HG02610 (cell line): Measurements from ENCODE around the gene SYTL2.
"Not testable (repeated sequence)": the region's sequence is repeated elsewhere in the genome, so short reads cannot be mapped to it uniquely, and the experiment has no call there.

Experiments
- ATAC-seq: cut with Tn5 transposase; IDR thresholded peaks from one replicate; pipeline ENCODE4 v1.9.1; 2021; ENCODE audit warnings: mild to moderate bottlenecking, moderate library complexity; ENCODE audit not compliant: unreplicated experiment

Gene SYTL2

DNA sequence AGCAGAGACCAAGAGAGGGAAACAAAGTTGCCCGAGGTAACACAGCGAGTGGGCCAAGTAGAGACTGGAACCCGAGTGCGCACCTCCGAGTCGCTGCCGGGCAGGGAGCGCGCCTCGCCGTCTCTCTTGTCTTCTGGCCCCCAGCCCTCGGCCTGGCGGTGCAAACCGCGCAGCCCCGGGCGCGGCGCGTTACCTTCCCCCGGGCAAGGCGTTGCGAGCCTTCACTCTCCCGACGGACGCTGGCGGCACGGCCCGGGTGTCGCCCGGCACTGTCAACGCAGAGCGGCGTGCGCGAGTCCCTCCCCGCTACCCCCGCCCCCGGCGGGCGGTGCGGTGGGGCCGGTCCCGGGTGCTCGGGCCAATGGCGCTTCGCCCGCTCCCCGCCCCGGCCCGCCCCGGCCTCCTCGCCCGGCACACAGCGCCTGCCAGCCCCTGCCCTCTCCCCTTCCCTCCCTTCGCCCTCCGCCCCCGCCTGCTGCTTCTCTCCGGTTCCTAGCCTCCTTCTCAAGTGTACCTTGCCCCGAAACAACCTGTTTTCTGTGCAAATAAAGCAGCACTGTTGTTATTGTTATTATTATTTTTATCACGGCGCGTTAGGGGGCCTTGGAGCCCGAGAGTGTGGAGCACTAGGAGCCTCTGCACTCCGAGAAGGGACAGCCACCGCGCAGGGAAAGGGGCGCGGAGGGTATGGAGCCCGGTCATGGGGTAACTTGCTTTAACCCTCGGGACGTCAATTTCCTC is at the start of gene SYTL2:
Gene SYTL2 (minus strand): TSS at position 271 of the 741 bp plus-strand sequence. CDS start 53,416 bp downstream, outside the sequence.
- ATAC-seq, result peak; percentile 80

- not testable (repeated sequence) for ATAC-seq
Measured at GRCh38 chr11:85859541-85859940, 48.6 kb upstream of the SYTL2 start.

- no peak for ATAC-seq
Measured at GRCh38 chr11:85857098-85857497, 46.2 kb upstream of the SYTL2 start.

DNA sequence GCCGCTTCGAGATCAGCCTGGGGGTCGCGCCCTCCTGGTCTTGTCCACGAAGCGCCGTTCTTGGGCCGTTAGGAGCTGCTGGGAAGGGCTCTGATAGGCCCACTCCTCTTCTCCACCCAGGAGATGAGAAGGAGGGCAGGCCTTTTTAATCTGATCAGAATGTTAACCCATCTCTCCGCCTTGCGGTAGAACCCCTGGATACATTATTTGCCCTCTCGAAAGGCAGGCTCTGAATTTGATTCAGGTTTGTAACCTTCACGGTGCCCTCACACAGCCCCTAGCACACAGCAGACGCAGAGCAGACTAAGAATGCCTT is 44.4 kb upstream of the SYTL2 start, which contains the start of gene CCDC83:
Gene CCDC83 (plus strand): TSS at position 43 of the 316 bp plus-strand sequence. CDS start 9,741 bp downstream, outside the sequence.
- ATAC-seq, result no peak

GRCh38 chr11:85854557-85855340 is 43.8 kb upstream of the SYTL2 start:
- ATAC-seq, result peak; percentile 99

DNA sequence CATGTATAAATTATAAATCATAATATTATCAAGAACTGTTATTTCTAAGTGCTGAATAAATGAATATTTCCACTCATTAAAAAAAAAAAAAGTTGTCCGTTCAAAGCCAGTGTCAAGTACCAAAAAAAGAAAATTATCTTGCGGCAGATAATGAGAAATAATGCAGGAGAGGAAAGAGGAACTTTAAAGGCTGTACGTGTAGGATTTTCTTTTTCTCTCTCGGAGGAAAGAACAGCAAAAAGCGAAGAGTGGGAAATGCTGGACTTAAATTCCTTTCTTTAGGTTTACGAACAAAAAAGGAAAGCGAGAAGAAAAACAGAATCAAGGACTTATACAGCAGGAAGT is 43.2 kb upstream of the SYTL2 start:
- no peak for ATAC-seq

GRCh38 chr11:85853541-85853940 is 42.6 kb upstream of the SYTL2 start:
- not testable (repeated sequence) for ATAC-seq

DNA sequence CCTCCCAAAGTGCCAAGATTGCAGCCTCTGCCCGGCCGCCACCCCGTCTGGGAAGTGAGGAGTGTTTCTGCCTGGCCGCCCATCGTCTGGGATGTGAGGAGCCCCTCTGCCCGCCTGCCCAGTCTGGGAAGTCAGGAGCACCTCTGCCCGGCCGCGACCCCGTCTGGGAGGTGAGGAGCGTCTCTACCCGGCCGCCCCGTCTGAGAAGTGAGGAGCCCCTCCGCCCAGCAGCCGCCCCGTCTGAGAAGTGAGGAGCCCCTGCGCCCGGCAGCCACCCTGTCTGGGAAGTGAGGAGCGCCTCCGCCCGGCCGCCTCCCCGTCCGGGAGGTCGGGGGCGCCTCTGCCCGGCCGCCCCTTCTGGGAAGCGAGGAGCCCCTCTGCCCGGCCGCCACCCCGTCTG is 41.8 kb upstream of the SYTL2 start:
- ATAC-seq, result not testable (repeated sequence)

GRCh38 chr11:85848556-85848955 is 37.6 kb upstream of the SYTL2 start:
- ATAC-seq, result no peak

DNA sequence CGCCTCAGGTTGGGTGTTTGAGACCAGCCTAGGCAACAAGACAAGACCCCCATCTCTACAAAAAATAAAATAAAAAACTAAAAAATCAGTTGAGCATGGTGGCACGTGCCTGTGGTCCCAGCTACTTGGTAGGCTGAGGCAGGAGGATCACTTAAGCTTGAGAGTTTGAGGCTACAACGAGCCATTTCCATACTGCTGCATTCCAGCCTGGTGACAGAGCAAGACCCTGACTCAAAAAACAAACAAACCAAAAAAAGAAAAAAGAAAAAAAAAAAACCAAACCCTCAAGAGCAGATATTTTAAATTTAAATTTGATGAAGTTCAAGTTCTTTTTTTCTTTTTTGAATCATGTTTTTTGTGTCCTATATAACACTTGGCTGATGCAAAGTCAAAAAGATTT is 37.1 kb upstream of the SYTL2 start:
- ATAC-seq, result no peak

DNA sequence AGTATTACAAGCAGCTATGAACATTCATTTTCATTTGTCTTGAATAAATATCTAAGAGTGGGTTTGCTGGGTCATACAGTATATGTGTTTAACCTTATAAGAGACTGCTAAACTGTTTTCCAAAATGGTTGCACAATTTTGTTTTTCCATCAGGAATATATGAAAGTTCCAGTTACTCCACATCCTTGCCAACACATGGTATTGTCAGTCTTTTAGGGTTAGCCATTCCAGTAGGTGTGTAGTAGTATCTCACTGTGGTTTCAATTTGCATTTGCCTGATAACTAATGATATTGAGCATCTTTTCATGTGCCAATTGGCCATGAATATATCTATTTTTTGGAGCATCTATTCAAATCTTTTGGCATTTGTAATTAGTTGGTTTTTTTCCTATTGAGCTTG is 36.5 kb upstream of the SYTL2 start:
- no peak for ATAC-seq

- ATAC-seq, result no peak
Measured at GRCh38 chr11:85845124-85845631, 34.2 kb upstream of the SYTL2 start.

DNA sequence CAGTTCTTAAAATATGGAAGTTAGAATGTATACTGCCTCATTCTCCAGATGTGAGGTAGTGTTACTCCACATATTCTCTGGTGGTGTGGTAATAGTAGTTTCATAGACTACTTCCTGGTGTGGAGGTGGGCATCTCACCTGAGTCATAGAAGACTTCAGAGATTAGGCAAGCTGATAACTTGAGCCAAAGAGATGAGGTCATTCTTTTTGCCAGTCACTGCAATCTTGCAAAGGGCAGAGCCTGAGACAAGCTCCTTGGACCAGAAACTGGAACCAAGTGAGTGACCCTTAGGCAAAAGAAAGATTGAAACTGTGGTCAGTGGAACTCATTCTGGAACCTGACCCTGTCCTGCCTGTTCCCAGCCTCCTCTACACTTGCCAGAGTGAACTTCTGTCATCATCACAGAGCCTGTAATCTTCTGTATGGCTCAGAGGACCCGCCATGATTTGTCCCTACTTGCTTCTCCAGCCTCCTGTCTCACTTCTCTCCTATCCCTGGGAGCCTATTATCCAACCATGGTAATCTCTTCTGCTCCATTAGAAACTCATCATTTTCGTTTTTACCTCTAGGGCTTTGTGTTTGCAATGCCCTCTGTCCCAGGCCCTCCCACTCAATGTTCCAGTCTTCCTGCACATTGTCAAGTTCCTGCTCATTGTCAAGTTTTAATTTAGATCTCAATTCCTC is 33.6 kb upstream of the SYTL2 start:
- peak; percentile 65 for ATAC-seq

DNA sequence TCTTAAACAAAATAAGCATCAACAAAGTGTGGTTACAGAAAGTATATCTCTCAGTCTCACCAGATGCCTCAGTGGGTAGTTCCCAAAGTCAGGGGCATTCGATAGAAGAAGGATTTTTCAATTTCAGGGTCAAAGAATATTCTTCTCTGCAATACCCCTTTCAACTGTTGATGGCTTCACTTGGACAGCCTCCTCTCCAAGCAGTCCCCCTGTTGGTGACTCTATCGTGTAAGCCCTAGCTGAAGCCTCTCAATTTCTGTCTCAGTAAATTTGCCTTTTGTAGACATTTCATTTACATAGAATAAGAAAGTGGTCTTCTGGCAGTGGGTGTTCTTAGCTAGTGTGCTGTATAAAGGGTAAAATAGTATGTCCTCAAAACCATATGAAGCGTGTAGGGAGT is 33.0 kb upstream of the SYTL2 start:
- ATAC-seq, result no peak

DNA sequence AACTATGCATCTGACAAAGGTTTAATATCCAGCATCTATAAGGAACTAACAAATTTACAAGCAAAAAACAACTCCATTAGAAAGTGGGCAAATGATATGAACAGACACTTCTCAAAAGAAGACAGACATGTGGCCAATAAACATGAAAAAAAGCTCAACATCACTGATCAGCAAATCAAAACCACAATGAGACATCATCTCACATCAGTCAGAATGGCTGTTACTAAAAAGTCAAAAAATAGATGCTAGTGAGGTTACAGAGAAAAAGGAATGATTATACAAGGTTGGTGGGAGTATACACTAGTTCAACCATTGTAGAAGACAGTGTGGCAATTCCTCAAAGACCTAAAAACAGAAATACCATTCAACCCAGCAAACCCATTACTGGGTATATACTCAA is 30.0 kb upstream of the SYTL2 start:
- ATAC-seq, result not testable (repeated sequence)

GRCh38 chr11:85835729-85836128 is 24.8 kb upstream of the SYTL2 start:
- ATAC-seq, result no peak

GRCh38 chr11:85835263-85835662 is 24.3 kb upstream of the SYTL2 start:
- ATAC-seq, result no peak

DNA sequence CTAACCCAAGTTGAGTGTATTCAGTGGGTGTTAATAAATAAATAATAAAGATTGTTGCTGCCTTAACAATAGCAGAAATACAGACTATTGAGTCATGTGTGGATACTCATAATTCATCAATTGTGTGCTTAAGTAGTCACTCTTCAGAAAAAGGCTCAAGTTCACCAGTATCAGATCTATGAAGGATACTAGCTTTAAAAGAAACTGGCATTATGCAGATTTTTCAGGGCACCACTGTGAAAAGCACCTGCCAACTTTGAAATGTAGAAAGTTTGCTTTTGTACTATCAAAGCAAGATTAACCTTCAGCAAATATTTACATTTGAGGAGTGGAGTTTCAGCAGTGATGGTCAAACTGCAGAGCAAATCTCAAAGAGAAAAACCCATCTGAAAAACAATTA is 20.1 kb upstream of the SYTL2 start:
- ATAC-seq, result no peak

DNA sequence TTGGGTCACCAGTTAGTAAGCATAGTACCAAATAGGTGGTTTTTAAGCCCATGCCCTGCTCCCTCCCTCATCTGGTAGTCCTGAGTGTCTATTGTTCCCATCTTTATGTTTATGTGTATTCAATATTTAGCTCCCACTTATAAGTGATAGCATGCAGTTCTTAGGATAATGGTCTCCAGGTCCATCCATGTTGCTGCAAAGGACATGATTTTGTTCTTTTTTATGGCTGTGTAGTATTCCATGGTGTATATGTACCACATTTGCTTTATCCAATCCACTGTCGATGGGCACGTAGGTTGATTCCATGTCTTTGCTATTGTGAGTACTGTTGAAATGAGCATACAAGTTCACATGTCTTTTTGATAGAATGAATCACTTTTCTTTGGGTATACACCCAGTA is 18.2 kb upstream of the SYTL2 start:
- ATAC-seq, result no peak

- no peak for ATAC-seq
Measured at GRCh38 chr11:85828640-85828978, 17.7 kb upstream of the SYTL2 start.

GRCh38 chr11:85827748-85828639 is 17.1 kb upstream of the SYTL2 start:
- ATAC-seq, result no peak
